T47D (cell line): ENCODE data around the gene PAPPA2.
A peak's percentile ranks its signal among the peaks of the same experiment; 100 is the strongest.
"Not testable (repeated sequence)": the region's sequence is repeated elsewhere in the genome, so short reads cannot be mapped to it uniquely, and the experiment has no call there.

ENCODE experiments used
- DNase-seq, 2 experiments: peaks; one replicate each; pipeline versions ENCODE4 v3.0.0 to v3.0.0-alpha.2; 2011 to 2012; ENCODE audit warnings: low read depth in 1 of 2, low spot score in 1 of 2
- JUND ChIP-seq: IDR thresholded peaks from 2 replicates; pipeline ENCODE4 v1.6.1; 2012; ENCODE audit warnings: low read depth
- in situ Hi-C: cut with HindIII; loops from 2 replicates; pipeline ENCODE4 v1.10.0; 2016; ENCODE audit warnings: low sequenced_read_pairs, low pct_unique_long_range_greater_than_20kb

Gene PAPPA2

GRCh38 chr1:176745945-176746344 lies 283.0 kb downstream of the PAPPA2 start:
- DNase-seq, result peak in 1 of 2 experiments; percentile 71
- TF ChIP-seq JUND, result no peak
- in situ Hi-C loops, result no loop called here

- in situ Hi-C loops, result no loop called here
- TF ChIP-seq JUND, result no peak
- no peak for DNase-seq
Observed at GRCh38 chr1:176752505-176752904, 289.5 kb downstream of the PAPPA2 start.

GRCh38 chr1:176754676-176755075 lies 291.7 kb downstream of the PAPPA2 start:
- no peak for DNase-seq
- in situ Hi-C loops, result no loop called here
- no peak for TF ChIP-seq JUND

GRCh38 chr1:176756817-176757216 lies 293.8 kb downstream of the PAPPA2 start:
- DNase-seq, in situ Hi-C loops: not testable (repeated sequence)

- no peak for TF ChIP-seq JUND
- DNase-seq, result no peak
- in situ Hi-C loops, result no loop called here
Observed at GRCh38 chr1:176765608-176766007, 302.6 kb downstream of the PAPPA2 start.

- no peak for DNase-seq
- in situ Hi-C loops, result no loop called here
- TF ChIP-seq JUND, result no peak
Observed at GRCh38 chr1:176766779-176767178, 303.8 kb downstream of the PAPPA2 start.

- DNase-seq, result no peak
- TF ChIP-seq JUND, result no peak
- in situ Hi-C loops, result no loop called here
Observed at GRCh38 chr1:176767714-176768136, 304.8 kb downstream of the PAPPA2 start.

- in situ Hi-C loops, result no loop called here
- TF ChIP-seq JUND, result no peak
- no peak for DNase-seq
Observed at GRCh38 chr1:176768532-176768931, 305.6 kb downstream of the PAPPA2 start.

- no peak for TF ChIP-seq JUND
- no peak for DNase-seq
- in situ Hi-C loops, result no loop called here
Observed at GRCh38 chr1:176770066-176770465, 307.1 kb downstream of the PAPPA2 start.

- no peak for TF ChIP-seq JUND
- in situ Hi-C loops, result no loop called here
- DNase-seq, result no peak
Observed at GRCh38 chr1:176773038-176773437, 310.1 kb downstream of the PAPPA2 start.

GRCh38 chr1:176774224-176774623 lies 311.2 kb downstream of the PAPPA2 start:
- in situ Hi-C loops, result no loop called here
- no peak for TF ChIP-seq JUND
- no peak for DNase-seq

GRCh38 chr1:176775378-176775777 lies 312.4 kb downstream of the PAPPA2 start:
- no peak for DNase-seq
- no peak for TF ChIP-seq JUND
- in situ Hi-C loops, result no loop called here

- DNase-seq, result no peak
- TF ChIP-seq JUND, result no peak
- in situ Hi-C loops, result no loop called here
Observed at GRCh38 chr1:176775996-176776395, 313.0 kb downstream of the PAPPA2 start.

GRCh38 chr1:176778056-176778455 lies 315.1 kb downstream of the PAPPA2 start:
- in situ Hi-C loops, result no loop called here
- TF ChIP-seq JUND, result no peak

More at GRCh38 chr1:176778056-176778455, 315.1 kb downstream of the PAPPA2 start:
- DNase-seq, result no peak
